K562 (cell line): Measurements from ENCODE around the gene ZNF333. TPM values are rescaled to one million over a fixed set of nuclear protein-coding genes. Genes with fewer than 3 reads are reported as not detected.

Experiments
- ATAC-seq: fragments of 200-7000 bp; cut with Tn5 transposase; 3 replicates; pipeline ENCODE4 v1.9.1; 2020; ENCODE audit warnings: moderate library complexity
- BruUV-seq: library from RNA; stranded (reverse); fragments of 400-500 nt; replicated peaks from 2 replicates; lab custom pipeline; 2021; lab: Mats Ljungman, UMichigan
- CTCF ChIA-PET: fragments of 300-600 bp; formaldehyde crosslinking; extraction: SDS; loops from one replicate; lab custom pipeline; 2021; ENCODE audit warnings: low intra/inter-chr PET ratio; lab: Yijun Ruan, JAX
- POLR2A ChIA-PET: fragments of 300-600, 350-650 bp; sonication (Branson Sonifier 250); formaldehyde crosslinking; extraction: SDS; loops from one replicate; lab custom pipeline; 2021; ENCODE audit warnings: antibody characterized with exemption, inconsistent platforms; lab: Yijun Ruan, JAX
- DNase-seq, 4 experiments: peaks; one replicate each; pipeline versions ENCODE4 v3.0.0 to v3.0.0-alpha.2; 2011 to 2018; ENCODE audit warnings: low spot score in 3 of 4, mixed read lengths in 3 of 4; ENCODE audit errors: extremely low read depth in 1 of 4
- FAIRE-seq: peaks from 2 replicates; lab custom pipeline; 2011; peaks lifted over from hg19 to GRCh38; lab: Jason Lieb, UNC
- H2AFZ ChIP-seq: 2 replicates; pipeline ENCODE4 v1.6.0; 2011; ENCODE audit warnings: low read depth, low read length, control low read depth, inconsistent platforms
- H3K27ac ChIP-seq: fragments of 200-600 bp; 3 replicates; pipeline ENCODE4 v1.8.0; 2011; ENCODE audit warnings: low read depth, mild to moderate bottlenecking, control low read depth, inconsistent platforms, low read length, moderate library complexity, mixed read lengths; ENCODE audit errors: extremely low read depth
- H3K27me3 ChIP-seq, 2 experiments: fragments of 300-600 bp in 1 of 2; 2 replicates in 1 of 2; 3 replicates in 1 of 2; pipeline versions ENCODE4 v1.6.0 to v1.8.0; 2011; ENCODE audit warnings: inconsistent platforms in 2 of 2, low read length in 2 of 2, mild to moderate bottlenecking in 1 of 2, mixed read lengths in 1 of 2, moderate library complexity in 1 of 2; ENCODE audit not compliant: control insufficient read depth in 2 of 2, insufficient read depth in 2 of 2
- H3K36me3 ChIP-seq: fragments of 300-600 bp; 3 replicates; pipeline ENCODE4 v1.8.0; 2011; ENCODE audit warnings: mild to moderate bottlenecking, low read length, inconsistent platforms; ENCODE audit not compliant: control insufficient read depth, insufficient read depth
- H3K4me1 ChIP-seq, 2 experiments: fragments of 200-600 bp in 1 of 2; replicated peaks in 1 of 2; 2 replicates in 1 of 2; 3 replicates in 1 of 2; pipeline versions ENCODE4 v1.5.1 to v1.8.0; 2011; ENCODE audit warnings: inconsistent platforms in 2 of 2, low read length in 2 of 2, mild to moderate bottlenecking in 1 of 2, mixed read lengths in 1 of 2, moderate library complexity in 1 of 2; ENCODE audit not compliant: control insufficient read depth in 2 of 2, insufficient read depth in 2 of 2
- H3K4me2 ChIP-seq: 2 replicates; pipeline ENCODE4 v1.6.1; 2011; ENCODE audit warnings: low read length, control low read depth, inconsistent platforms, mixed read lengths; ENCODE audit not compliant: insufficient read depth
- H3K4me3 ChIP-seq: fragments of 200-600 bp; sonication (generic), shearing (Covaris generic); 2 replicates; pipeline ENCODE4 v1.5.1; 2016; ENCODE audit warnings: control low read depth, inconsistent platforms
- H3K79me2 ChIP-seq: fragments of 200-600 bp; 3 replicates; pipeline ENCODE4 v1.8.0; 2011; ENCODE audit warnings: low read length, inconsistent platforms; ENCODE audit not compliant: control insufficient read depth, insufficient read depth
- H3K9ac ChIP-seq, 2 experiments: 2 replicates each; pipeline versions ENCODE4 v1.6.0 to v1.6.1; 2011; ENCODE audit warnings: low read depth in 2 of 2, low read length in 2 of 2, control low read depth in 1 of 2, inconsistent platforms in 1 of 2, mild to moderate bottlenecking in 1 of 2, mixed read lengths in 1 of 2; ENCODE audit not compliant: insufficient read depth in 1 of 2
- H3K9me1 ChIP-seq: one replicate; pipeline ENCODE4 v1.6.0; 2011; ENCODE audit warnings: inconsistent platforms, mild to moderate bottlenecking, low read length, moderate library complexity; ENCODE audit not compliant: control insufficient read depth, insufficient read depth
- H3K9me3 ChIP-seq: replicated peaks from 2 replicates; pipeline ENCODE4 v1.5.1; 2011; ENCODE audit warnings: low read depth, low read length, inconsistent platforms; ENCODE audit not compliant: control insufficient read depth, insufficient read depth
- H4K20me1 ChIP-seq: replicated peaks from 2 replicates; pipeline ENCODE4 v1.6.1; 2011; ENCODE audit warnings: low read length, inconsistent platforms, mixed read lengths; ENCODE audit not compliant: control insufficient read depth, insufficient read depth
- CBX5 ChIP-seq: IDR thresholded peaks from 2 replicates; pipeline ENCODE4 v1.6.1; 2014; ENCODE audit warnings: low read depth, borderline replicate concordance
- IFI16 ChIP-seq: fragments of 250-450 bp; sonication (Bioruptor Pico); IDR thresholded peaks from 2 replicates; pipeline ENCODE4 v2.1.2; 2022; ENCODE audit warnings: mild to moderate bottlenecking, inconsistent platforms
- MTF1 ChIP-seq: fragments of 250-450 bp; sonication (Bioruptor Pico); IDR thresholded peaks from 2 replicates; pipeline ENCODE4 v1.9.0; 2021; ENCODE audit warnings: moderate library complexity, mild to moderate bottlenecking, inconsistent platforms, borderline replicate concordance
- NCOR1 ChIP-seq: fragments of 450-650 bp; IDR thresholded peaks from 2 replicates; pipeline ENCODE4 v1.6.1; 2016; ENCODE audit warnings: mild to moderate bottlenecking, moderate library complexity
- NONO ChIP-seq, 2 experiments: fragments of 200-400 bp in 1 of 2; fragments of 450-650 bp in 1 of 2; formaldehyde crosslinking in 1 of 2; IDR thresholded peaks; 2 replicates each; pipeline ENCODE4 v1.6.1; 2017; ENCODE audit warnings: low read depth in 2 of 2, mild to moderate bottlenecking in 2 of 2, moderate library complexity in 2 of 2, low read length in 1 of 2
- SRSF1 ChIP-seq: fragments of 200-400 bp; formaldehyde crosslinking; IDR thresholded peaks from 2 replicates; pipeline ENCODE4 v1.6.1; 2017; ENCODE audit warnings: mild to moderate bottlenecking, low read depth, low read length, moderate library complexity
- TEAD1 ChIP-seq, 2 experiments: fragments of 450-650 bp in 1 of 2; sonication (generic) in 1 of 2; formaldehyde crosslinking; IDR thresholded peaks; 2 replicates each; pipeline versions ENCODE4 v1.4.0 to v1.8.0; 2020 to 2022; ENCODE audit warnings: mild to moderate bottlenecking in 2 of 2, missing genetic modification reagents in 1 of 2
- TEAD2 ChIP-seq: fragments of 450-650 bp; IDR thresholded peaks from 2 replicates; pipeline ENCODE4 v1.6.1; 2016; ENCODE audit warnings: missing genetic modification characterization, control low read depth, missing compliant biosample characterization
- XRCC3 ChIP-seq: fragments of 450-650 bp; IDR thresholded peaks from 2 replicates; pipeline ENCODE4 v1.6.1; 2017; ENCODE audit warnings: mild to moderate bottlenecking, moderate library complexity
- ZNF354B ChIP-seq: fragments of 250-450 bp; sonication (Bioruptor Pico); IDR thresholded peaks from 2 replicates; pipeline ENCODE4 v1.4.0; 2020
- ZNF785 ChIP-seq: fragments of 250-450 bp; sonication (Bioruptor Pico); IDR thresholded peaks from 2 replicates; pipeline ENCODE4 v1.4.0; 2020; ENCODE audit warnings: mild to moderate bottlenecking
- WGBS: fragments of 100-300 bp; shearing (Covaris generic); methylation state at CpG from one replicate; pipeline ENCODE4 v1.1.6; 2016; ENCODE audit warnings: low coverage, mixed read lengths; ENCODE audit not compliant: insufficient coverage; ENCODE audit errors: missing lambda C conversion rate; 5-methylcytosine and 5-hydroxymethylcytosine counted together
- in situ Hi-C: fragments of 300-500 bp; cut with MboI; formaldehyde crosslinking; loops from 4 replicates; pipeline ENCODE4 v1.15.0; 2018; ENCODE audit warnings: inconsistent platforms, mixed read lengths
- intact Hi-C: fragments of 100-400 bp; cut with micrococcal nuclease; formaldehyde crosslinking; loops from 2 replicates; pipeline ENCODE4 v1.14.2; 2022
- polyA plus RNA-seq, 8 experiments: library from polyadenylated mRNA; depleted of rRNA in 4 of 8; stranded (reverse) in 5 of 8; unstranded in 3 of 8; fragments of >200 nt; fragmentation: Nextera tagmentation in 2 of 8; fragmentation: Illumina TruSeq in 1 of 8; extraction: Ambion mirVana in 2 of 8; extraction: Trizol in 1 of 8; gene quantifications; 2 replicates each; pipeline versions ENCODE4 v1.2.1 to v1.2.3, GENCODE V29; 2011 to 2014; ENCODE audit warnings: inconsistent platforms in 1 of 8, missing spikeins in 1 of 8
- total RNA-seq, 7 experiments: library from RNA; depleted of rRNA in 6 of 7; stranded (reverse); fragments of >200 nt in 6 of 7; fragmentation: Illumina TruSeq in 2 of 7; extraction: Trizol in 2 of 7; gene quantifications; 2 replicates each; pipeline versions ENCODE4 v1.2.1 to v1.2.3, GENCODE V29; 2011 to 2021; ENCODE audit warnings: low replicate concordance in 1 of 7
- TF ChIP-seq, protein P1 (sequence below): sonication (generic); formaldehyde crosslinking; IDR thresholded peaks from 2 replicates; pipeline ENCODE4 v1.8.0; 2022; ENCODE audit warnings: mild to moderate bottlenecking, low read depth, missing genetic modification reagents
- TF ChIP-seq, protein P2 (sequence below): fragments of 250-450 bp; sonication (Bioruptor Pico); IDR thresholded peaks from 2 replicates; pipeline ENCODE4 v1.5.0; 2020; ENCODE audit warnings: mild to moderate bottlenecking, borderline replicate concordance
- TF ChIP-seq, protein P3 (sequence below), 2 experiments: fragments of 450-650 bp; conservative IDR thresholded peaks; 2 replicates each; pipeline ENCODE4 v1.6.1; 2017; ENCODE audit warnings: mild to moderate bottlenecking in 2 of 2, moderate library complexity in 2 of 2
- TF ChIP-seq, protein P4 (sequence below): fragments of 450-650 bp; IDR thresholded peaks from 2 replicates; pipeline ENCODE4 v1.6.1; 2016; ENCODE audit warnings: antibody characterized with exemption

ZNF333 gene
- total and polyA plus RNA-seq, 9 of the 15 experiments (the other 6 are each of a cell fraction or from before 2014, with no cell fraction given), result 2.8 to 10.3 (median 6.3) TPM

DNA sequence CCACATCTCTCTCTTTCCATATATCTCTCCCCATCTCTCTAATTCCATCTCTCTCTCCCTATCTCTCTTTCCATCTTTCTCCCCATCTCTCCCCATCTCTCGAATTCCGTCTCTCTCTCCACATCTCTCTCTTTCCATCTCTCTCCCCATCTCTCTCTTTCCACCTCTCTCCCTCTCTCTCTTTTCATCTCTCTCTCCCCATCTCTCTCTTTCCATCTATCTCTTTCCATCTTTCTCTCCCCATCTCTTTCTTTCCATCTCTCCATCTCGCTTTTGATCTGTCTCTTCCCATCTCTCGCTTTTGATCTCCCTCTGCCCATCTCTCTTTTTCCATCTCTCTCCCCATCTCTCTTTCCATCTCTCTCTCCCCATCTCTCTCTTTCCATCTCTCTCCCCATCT lies 40.8 kb upstream of the ZNF333 start:
- intact Hi-C loops, result no loop called here
- ATAC-seq (no peak), FAIRE-seq (no peak), DNase-seq (no peak)
- Histone ChIP-seq H3K9me3 (no peaks in the 10 kb centered on the region), H3K4me1 (no peaks in the 10 kb centered on the region), H3K9ac (no peak overlapping the region), H3K4me2 (no peak overlapping the region), H3K27me3 (peaks cover 2 to 10% of the 10 kb centered on the region in 2 experiments; a peak in 2 of 5 replicates), H3K36me3 (no peaks in the 10 kb centered on the region), H4K20me1 (no peaks in the 10 kb centered on the region), H2AFZ (no peak overlapping the region), H3K79me2 (no peaks in the 10 kb centered on the region), H3K9me1 (no peaks in the 10 kb centered on the region), H3K27ac (no peak overlapping the region), H3K4me3 (no peak overlapping the region)
- no TSS peak for BruUV-seq
- TF ChIP-seq, protein P1, sequence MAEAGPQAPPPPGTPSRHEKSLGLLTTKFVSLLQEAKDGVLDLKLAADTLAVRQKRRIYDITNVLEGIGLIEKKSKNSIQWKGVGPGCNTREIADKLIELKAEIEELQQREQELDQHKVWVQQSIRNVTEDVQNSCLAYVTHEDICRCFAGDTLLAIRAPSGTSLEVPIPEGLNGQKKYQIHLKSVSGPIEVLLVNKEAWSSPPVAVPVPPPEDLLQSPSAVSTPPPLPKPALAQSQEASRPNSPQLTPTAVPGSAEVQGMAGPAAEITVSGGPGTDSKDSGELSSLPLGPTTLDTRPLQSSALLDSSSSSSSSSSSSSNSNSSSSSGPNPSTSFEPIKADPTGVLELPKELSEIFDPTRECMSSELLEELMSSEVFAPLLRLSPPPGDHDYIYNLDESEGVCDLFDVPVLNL, result no peak
- TF ChIP-seq ZNF354B (CRISPR knock-in tag), result no peak
- TF ChIP-seq, protein P2, sequence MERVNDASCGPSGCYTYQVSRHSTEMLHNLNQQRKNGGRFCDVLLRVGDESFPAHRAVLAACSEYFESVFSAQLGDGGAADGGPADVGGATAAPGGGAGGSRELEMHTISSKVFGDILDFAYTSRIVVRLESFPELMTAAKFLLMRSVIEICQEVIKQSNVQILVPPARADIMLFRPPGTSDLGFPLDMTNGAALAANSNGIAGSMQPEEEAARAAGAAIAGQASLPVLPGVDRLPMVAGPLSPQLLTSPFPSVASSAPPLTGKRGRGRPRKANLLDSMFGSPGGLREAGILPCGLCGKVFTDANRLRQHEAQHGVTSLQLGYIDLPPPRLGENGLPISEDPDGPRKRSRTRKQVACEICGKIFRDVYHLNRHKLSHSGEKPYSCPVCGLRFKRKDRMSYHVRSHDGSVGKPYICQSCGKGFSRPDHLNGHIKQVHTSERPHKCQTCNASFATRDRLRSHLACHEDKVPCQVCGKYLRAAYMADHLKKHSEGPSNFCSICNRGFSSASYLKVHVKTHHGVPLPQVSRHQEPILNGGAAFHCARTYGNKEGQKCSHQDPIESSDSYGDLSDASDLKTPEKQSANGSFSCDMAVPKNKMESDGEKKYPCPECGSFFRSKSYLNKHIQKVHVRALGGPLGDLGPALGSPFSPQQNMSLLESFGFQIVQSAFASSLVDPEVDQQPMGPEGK (CRISPR knock-in tag), result no peak
- no peak for TF ChIP-seq CBX5
- TF ChIP-seq MTF1, result no peak
- TF ChIP-seq NCOR1, result no peak
- no peak for TF ChIP-seq TEAD1 (CRISPR knock-in tag; IDR thresholded peaks at IDR 0.05)
- TF ChIP-seq TEAD2 (tag), result no peak
- no peak for TF ChIP-seq NONO (IDR thresholded peaks at IDR 0.05; ENCODE audit: low read depth in 2 of 2, low read length in 1 of 2)
- no peak for TF ChIP-seq XRCC3
- TF ChIP-seq SRSF1, result no peak
- TF ChIP-seq, protein P3, sequence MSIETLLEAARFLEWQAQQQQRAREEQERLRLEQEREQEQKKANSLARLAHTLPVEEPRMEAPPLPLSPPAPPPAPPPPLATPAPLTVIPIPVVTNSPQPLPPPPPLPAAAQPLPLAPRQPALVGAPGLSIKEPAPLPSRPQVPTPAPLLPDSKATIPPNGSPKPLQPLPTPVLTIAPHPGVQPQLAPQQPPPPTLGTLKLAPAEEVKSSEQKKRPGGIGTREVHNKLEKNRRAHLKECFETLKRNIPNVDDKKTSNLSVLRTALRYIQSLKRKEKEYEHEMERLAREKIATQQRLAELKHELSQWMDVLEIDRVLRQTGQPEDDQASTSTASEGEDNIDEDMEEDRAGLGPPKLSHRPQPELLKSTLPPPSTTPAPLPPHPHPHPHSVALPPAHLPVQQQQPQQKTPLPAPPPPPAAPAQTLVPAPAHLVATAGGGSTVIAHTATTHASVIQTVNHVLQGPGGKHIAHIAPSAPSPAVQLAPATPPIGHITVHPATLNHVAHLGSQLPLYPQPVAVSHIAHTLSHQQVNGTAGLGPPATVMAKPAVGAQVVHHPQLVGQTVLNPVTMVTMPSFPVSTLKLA (conservative IDR thresholded peaks at IDR 0.05), result no peak
- TF ChIP-seq ZNF785, result no peak
- TF ChIP-seq, protein P4, sequence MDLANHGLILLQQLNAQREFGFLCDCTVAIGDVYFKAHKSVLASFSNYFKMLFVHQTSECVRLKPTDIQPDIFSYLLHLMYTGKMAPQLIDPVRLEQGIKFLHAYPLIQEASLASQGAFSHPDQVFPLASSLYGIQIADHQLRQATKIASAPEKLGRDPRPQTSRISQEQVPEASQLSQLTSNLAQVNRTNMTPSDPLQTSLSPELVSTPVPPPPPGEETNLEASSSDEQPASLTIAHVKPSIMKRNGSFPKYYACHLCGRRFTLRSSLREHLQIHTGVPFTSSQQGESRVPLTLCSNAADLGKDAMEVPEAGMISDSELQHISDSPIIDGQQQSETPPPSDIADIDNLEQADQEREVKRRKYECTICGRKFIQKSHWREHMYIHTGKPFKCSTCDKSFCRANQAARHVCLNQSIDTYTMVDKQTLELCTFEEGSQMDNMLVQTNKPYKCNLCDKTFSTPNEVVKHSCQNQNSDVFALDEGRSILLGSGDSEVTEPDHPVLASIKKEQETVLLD, result no peak
- no peak for TF ChIP-seq IFI16 (CRISPR knock-in tag)
- ChIA-PET POLR2A (no interaction called here), CTCF (no interaction called here)
- WGBS, result 0% methylated on average over 4 of the region's 4 CpGs
- in situ Hi-C loops, result no loop called here
